Stromal cell of bone marrow (primary cell): ENCODE measurements around the gene MOK.
A peak's percentile ranks its signal among the peaks of the same experiment; 100 is the strongest.
"Not testable (repeated sequence)": the region's sequence is repeated elsewhere in the genome, so short reads cannot be mapped to it uniquely, and the experiment has no call there.

Source experiments
- DNase-seq: peaks from one replicate; pipeline ENCODE4 v3.0.0-alpha.2; 2012; ENCODE audit warnings: low read depth

MOK gene

GRCh38 chr14:102246071-102246470 lies 58.9 kb downstream of the MOK start:
- DNase-seq = no peak

- not testable (repeated sequence) for DNase-seq
Measured at GRCh38 chr14:102243795-102244194, 61.2 kb downstream of the MOK start.

- DNase-seq = no peak
Measured at GRCh38 chr14:102241147-102241546, 63.8 kb downstream of the MOK start.

GRCh38 chr14:102240481-102240880 lies 64.5 kb downstream of the MOK start:
- not testable (repeated sequence) for DNase-seq

- DNase-seq = no peak
Measured at GRCh38 chr14:102239231-102239630, 65.7 kb downstream of the MOK start.

- no peak for DNase-seq
Measured at GRCh38 chr14:102238766-102239165, 66.2 kb downstream of the MOK start.

GRCh38 chr14:102238131-102238530 lies 66.8 kb downstream of the MOK start:
- DNase-seq = no peak

- DNase-seq = no peak
Measured at GRCh38 chr14:102236026-102236425, 68.9 kb downstream of the MOK start.

- peak; percentile 72 for DNase-seq
Measured at GRCh38 chr14:102235275-102235897, 69.6 kb downstream of the MOK start.

- no peak for DNase-seq
Measured at GRCh38 chr14:102234331-102235264, 70.4 kb downstream of the MOK start.

- DNase-seq = no peak
Measured at GRCh38 chr14:102233081-102233480, 71.9 kb downstream of the MOK start.

GRCh38 chr14:102232348-102232625 lies 72.7 kb downstream of the MOK start:
- DNase-seq = no peak

GRCh38 chr14:102231476-102232347 lies 73.3 kb downstream of the MOK start:
- DNase-seq = no peak

- no peak for DNase-seq
Measured at GRCh38 chr14:102230481-102231210, 74.3 kb downstream of the MOK start.

GRCh38 chr14:102229739-102230092 lies 75.2 kb downstream of the MOK start:
- DNase-seq = no peak

- DNase-seq = no peak
Measured at GRCh38 chr14:102229071-102229738, 75.8 kb downstream of the MOK start.

- DNase-seq = no peak
Measured at GRCh38 chr14:102227184-102227964, 77.6 kb downstream of the MOK start.

GRCh38 chr14:102226356-102227125 lies 78.4 kb downstream of the MOK start:
- no peak for DNase-seq

- no peak for DNase-seq
Measured at GRCh38 chr14:102225936-102226335, 79.0 kb downstream of the MOK start.

GRCh38 chr14:102225386-102225785 lies 79.6 kb downstream of the MOK start:
- no peak for DNase-seq
